ENCODE results near the gene KLK3.

DNA sequence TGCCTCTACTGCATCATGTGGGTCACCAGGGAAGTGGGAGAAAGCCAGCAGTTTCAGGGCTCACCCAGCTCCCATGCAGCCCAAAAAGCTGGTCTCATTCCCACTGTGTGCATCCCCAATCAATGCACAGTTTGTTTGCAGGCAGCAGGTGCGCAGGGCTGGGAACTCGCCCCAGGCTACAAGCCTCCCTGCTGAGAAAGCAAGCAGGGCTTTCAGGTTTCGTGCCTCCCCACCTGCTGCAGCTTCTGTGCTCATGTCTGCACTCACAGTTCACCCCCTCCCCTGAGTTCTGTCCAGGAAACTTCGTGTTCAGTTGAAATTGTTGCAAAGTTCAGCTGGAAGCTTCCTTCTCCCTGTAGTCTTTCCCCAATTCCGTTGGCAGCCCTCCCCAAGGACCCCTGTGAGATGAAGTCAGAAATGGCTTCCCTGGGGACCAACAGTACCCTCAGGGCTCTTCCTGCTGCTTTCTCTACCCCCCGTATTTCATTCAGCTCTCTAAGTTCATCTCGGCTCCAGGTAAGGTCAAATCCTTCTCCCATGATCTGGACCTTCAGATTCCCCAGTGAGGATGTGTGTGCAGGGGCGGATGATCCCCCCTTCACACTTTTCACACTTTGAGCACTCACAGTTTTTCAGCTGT, 10.3 kb upstream of the KLK3 start:
- no peak for TF ChIP-seq EZH2 (IDR thresholded peaks at IDR 0.05; ENCODE audit: borderline replicate concordance)
- TF ChIP-seq, protein P1, sequence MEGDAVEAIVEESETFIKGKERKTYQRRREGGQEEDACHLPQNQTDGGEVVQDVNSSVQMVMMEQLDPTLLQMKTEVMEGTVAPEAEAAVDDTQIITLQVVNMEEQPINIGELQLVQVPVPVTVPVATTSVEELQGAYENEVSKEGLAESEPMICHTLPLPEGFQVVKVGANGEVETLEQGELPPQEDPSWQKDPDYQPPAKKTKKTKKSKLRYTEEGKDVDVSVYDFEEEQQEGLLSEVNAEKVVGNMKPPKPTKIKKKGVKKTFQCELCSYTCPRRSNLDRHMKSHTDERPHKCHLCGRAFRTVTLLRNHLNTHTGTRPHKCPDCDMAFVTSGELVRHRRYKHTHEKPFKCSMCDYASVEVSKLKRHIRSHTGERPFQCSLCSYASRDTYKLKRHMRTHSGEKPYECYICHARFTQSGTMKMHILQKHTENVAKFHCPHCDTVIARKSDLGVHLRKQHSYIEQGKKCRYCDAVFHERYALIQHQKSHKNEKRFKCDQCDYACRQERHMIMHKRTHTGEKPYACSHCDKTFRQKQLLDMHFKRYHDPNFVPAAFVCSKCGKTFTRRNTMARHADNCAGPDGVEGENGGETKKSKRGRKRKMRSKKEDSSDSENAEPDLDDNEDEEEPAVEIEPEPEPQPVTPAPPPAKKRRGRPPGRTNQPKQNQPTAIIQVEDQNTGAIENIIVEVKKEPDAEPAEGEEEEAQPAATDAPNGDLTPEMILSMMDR (IDR thresholded peaks at IDR 0.05; ENCODE audit: poor library complexity), result no peak
- no peak for TF ChIP-seq EZH2phosphoT487 (IDR thresholded peaks at IDR 0.05; ENCODE audit: low read depth, severe bottlenecking, unreplicated experiment)

All from hepatocyte (in vitro differentiated cells).